Measurements from ENCODE around the gene ERCC1. TPM values are rescaled to one million over a fixed set of nuclear protein-coding genes. Genes with fewer than 3 reads are reported as not detected.

The ERCC1 gene
- total RNA-seq, 1 experiment from 2014 or later, result 62.4 TPM

DNA sequence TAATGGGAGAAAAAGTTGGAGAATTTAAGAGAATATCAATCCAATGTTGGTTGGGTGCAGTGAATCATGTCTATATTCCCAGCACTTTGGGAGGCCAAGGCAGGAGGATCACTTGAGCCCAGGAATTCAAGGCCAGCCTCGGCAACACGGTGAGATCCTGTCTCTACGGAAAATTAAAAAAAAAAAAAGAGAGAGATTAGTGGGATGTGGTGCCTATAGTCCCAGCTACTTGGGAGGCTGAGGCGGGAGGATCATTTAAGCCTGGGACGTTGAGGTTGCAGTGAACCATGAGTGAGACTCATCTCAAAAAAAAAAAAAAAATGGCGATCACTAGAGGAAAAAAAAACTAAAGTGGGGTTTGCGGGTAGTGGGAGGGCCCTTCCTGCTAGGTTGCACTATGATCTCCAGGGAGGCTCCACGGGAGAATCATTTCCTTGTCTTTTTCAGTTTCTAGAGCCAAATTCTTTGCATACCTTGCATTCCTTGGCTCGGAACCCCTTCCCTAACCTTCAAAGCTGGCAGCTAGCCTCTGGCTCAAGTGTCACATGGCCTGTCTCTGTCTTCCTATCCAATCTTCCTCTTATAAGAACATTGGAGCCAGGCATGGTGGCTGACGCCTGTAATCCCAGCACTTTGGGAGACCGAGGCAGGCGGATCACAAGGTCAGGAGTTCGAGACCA, 47.5 kb downstream of the ERCC1 start:
- H3K23ac ChIP-seq (ENCODE audit: insufficient read length, low read depth, low read length), result no peak overlapping the region
- H3K14ac ChIP-seq (ENCODE audit: insufficient read depth, low read length), result no peak overlapping the region
- H4K91ac ChIP-seq (ENCODE audit: insufficient read length, low read depth, low read length), result no peak overlapping the region
- no peak overlapping the region for H2AFZ ChIP-seq (ENCODE audit: low read length)
- H3K79me2 ChIP-seq (ENCODE audit: insufficient read depth, low read length), result no peaks in the 10 kb centered on the region
- H4K20me1 ChIP-seq (ENCODE audit: control insufficient read depth, insufficient read depth, insufficient read length), result no peaks in the 10 kb centered on the region
- H3K18ac ChIP-seq (ENCODE audit: insufficient read length, low read depth, low read length), result no peak overlapping the region
- DNase-seq, result peak; percentile 77
- no peak overlapping the region for H2BK15ac ChIP-seq (ENCODE audit: low read depth, low read length)
- no CpG with 5 or more reads among the region's 13 CpGs for WGBS (ENCODE audit: extremely low coverage, insufficient read length, low lambda C conversion rate)
- no peak overlapping the region for H4K5ac ChIP-seq (ENCODE audit: insufficient read length, low read depth, low read length)
- H2BK120ac ChIP-seq (ENCODE audit: low read depth, low read length, poor library complexity, severe bottlenecking), result no peak overlapping the region
- peak overlapping the region; percentile 83 to 98 (median 97) for H3K27ac Mint-ChIP-seq
- H4K8ac ChIP-seq (replicated peaks; ENCODE audit: insufficient read length, low read depth, low read length), result no peak overlapping the region
- H3K23me2 ChIP-seq (ENCODE audit: insufficient read length, low read depth, low read length, poor library complexity, severe bottlenecking), result no peaks in the 10 kb centered on the region
- no peak overlapping the region for H2BK12ac ChIP-seq (ENCODE audit: insufficient read length, low read depth, low read length)
- no peaks in the 10 kb centered on the region for H3K4me1 ChIP-seq (ENCODE audit: insufficient read depth, low read length)
- no peaks in the 10 kb centered on the region for H3K27me3 Mint-ChIP-seq (ENCODE audit: low read depth)
- H2BK5ac ChIP-seq (ENCODE audit: insufficient read length, low read length), result no peak overlapping the region
- no peak overlapping the region for H2AK5ac ChIP-seq (ENCODE audit: insufficient read length, low read length)
- no peak overlapping the region for H3T11ph ChIP-seq (ENCODE audit: low read length)
- no peak overlapping the region for H3K4ac ChIP-seq (ENCODE audit: low read depth, low read length)
- H3K36me3 Mint-ChIP-seq (ENCODE audit: insufficient read depth in 1 of 3, low read depth in 3 of 3), result peaks cover 0 to 7% (median 3%) of the 10 kb centered on the region in 3 experiments; a peak in 2 of 7 replicates
- no peak overlapping the region for H3K9ac ChIP-seq (ENCODE audit: extremely low read depth, insufficient read length, low read length)
- TF ChIP-seq, protein P1, sequence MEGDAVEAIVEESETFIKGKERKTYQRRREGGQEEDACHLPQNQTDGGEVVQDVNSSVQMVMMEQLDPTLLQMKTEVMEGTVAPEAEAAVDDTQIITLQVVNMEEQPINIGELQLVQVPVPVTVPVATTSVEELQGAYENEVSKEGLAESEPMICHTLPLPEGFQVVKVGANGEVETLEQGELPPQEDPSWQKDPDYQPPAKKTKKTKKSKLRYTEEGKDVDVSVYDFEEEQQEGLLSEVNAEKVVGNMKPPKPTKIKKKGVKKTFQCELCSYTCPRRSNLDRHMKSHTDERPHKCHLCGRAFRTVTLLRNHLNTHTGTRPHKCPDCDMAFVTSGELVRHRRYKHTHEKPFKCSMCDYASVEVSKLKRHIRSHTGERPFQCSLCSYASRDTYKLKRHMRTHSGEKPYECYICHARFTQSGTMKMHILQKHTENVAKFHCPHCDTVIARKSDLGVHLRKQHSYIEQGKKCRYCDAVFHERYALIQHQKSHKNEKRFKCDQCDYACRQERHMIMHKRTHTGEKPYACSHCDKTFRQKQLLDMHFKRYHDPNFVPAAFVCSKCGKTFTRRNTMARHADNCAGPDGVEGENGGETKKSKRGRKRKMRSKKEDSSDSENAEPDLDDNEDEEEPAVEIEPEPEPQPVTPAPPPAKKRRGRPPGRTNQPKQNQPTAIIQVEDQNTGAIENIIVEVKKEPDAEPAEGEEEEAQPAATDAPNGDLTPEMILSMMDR (conservative IDR thresholded peaks at IDR 0.05), result no peak
- H3K4me1 Mint-ChIP-seq, result peaks cover 11 to 32% of the 10 kb centered on the region in 2 experiments
- H3K4me2 ChIP-seq (ENCODE audit: insufficient read depth, insufficient read length, low read length), result no peak overlapping the region
- H3K27me3 ChIP-seq (ENCODE audit: insufficient read depth, low read length), result no peaks in the 10 kb centered on the region
- H3K4me3 Mint-ChIP-seq, result peak overlapping the region in 1 of 2 experiments; percentile 50; a peak in 2 of 5 replicates
- no peaks in the 10 kb centered on the region for H3K9me3 ChIP-seq (ENCODE audit: control insufficient read depth, low read depth, low read length)
- H3K27ac ChIP-seq (ENCODE audit: insufficient read length, low read depth, low read length), result peak overlapping the region; percentile 29
- no peak overlapping the region for H2BK20ac ChIP-seq (ENCODE audit: low read depth, low read length, poor library complexity, severe bottlenecking)
- H3K56ac ChIP-seq (ENCODE audit: insufficient read length, low read depth, low read length), result no peak overlapping the region
- no peaks in the 10 kb centered on the region for H3K79me1 ChIP-seq (ENCODE audit: insufficient read depth, low read depth, low read length, poor library complexity, severe bottlenecking)
- no peaks in the 10 kb centered on the region for H3K9me3 Mint-ChIP-seq

Data from H9 (cell line).